Measurements from ENCODE around the gene APOM. TPM values are rescaled to one million over a fixed set of nuclear protein-coding genes. Genes with fewer than 3 reads are reported as not detected.

APOM gene
- polyA plus RNA-seq, 3 donors, result 4.2 to 8.3 (median 4.8) TPM

DNA sequence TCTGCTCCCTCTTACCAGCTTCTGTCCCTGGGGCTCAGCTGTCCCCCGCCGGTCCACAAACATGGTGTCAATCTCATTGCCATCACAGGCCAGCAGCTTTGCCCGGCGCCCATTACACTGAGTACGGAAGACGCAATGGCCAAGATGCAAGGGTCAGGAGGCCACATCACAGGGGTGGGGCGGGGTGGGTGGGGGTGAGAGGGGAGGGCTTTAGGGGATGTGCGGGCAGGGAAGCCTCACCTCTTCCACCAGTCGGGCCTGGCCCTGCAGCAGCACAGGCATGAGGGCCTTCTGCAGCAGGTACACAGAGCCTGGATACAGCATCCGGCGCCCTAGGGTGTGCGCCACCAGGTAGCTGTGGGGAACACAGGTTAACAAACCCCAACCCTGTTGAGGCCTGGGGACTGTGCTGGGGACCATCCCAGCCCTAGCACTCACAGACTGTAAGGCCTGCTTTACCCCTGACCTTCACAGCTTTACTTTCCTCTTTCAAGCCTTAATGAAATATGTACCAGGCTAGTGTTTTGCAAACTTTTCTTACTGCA lies 35.9 kb downstream of the APOM start:
- Histone ChIP-seq H3K27ac (ENCODE audit: low read depth in 1 of 2, low read length in 2 of 2) (no peak overlapping the region), H3K4me3 (replicated peaks in 1 of 3; ENCODE audit: low read depth in 2 of 3, low read length in 3 of 3) (no peak overlapping the region), H3K27me3 (ENCODE audit: control insufficient read depth in 2 of 2, insufficient read depth in 2 of 2, low read length in 2 of 2) (no peaks in the 10 kb centered on the region), H3K4me1 (ENCODE audit: control insufficient read depth in 1 of 2, insufficient read depth in 2 of 2, low read length in 2 of 2) (peaks cover 9 to 10% of the 10 kb centered on the region in 2 donors), H2AFZ (ENCODE audit: insufficient read depth, low read depth, low read length, poor library complexity, severe bottlenecking) (no peak overlapping the region), H3K4me2 (replicated peaks; ENCODE audit: extremely low read depth, low read length, poor library complexity, severe bottlenecking) (no peak overlapping the region), H3K9ac (ENCODE audit: insufficient read depth, low read length, poor library complexity, severe bottlenecking) (no peak overlapping the region), H3K9me3 (replicated peaks in 1 of 2; ENCODE audit: control insufficient read depth in 1 of 2, insufficient read depth in 1 of 2, low read length in 2 of 2) (no peaks in the 10 kb centered on the region), H3K79me2 (ENCODE audit: insufficient read depth, low read length) (peaks cover 7% of the 10 kb centered on the region), H3K36me3 (replicated peaks in 1 of 2; ENCODE audit: control insufficient read depth in 1 of 2, insufficient read depth in 2 of 2, low read length in 2 of 2) (peaks cover 89 to 98% of the 10 kb centered on the region in 2 donors), H4K20me1 (ENCODE audit: insufficient read depth, low read length) (peaks cover 26% of the 10 kb centered on the region)
- Mint-ChIP-seq H3K36me3 (peaks cover 82 to 94% of the 10 kb centered on the region in 2 donors), H3K9me3 (no peaks in the 10 kb centered on the region), H3K27ac (peak overlapping the region in 2 of 7 donors; percentile 46 to 63), H3K4me3 (no peak overlapping the region), H3K27me3 (ENCODE audit: low read depth in 3 of 3) (peaks cover 0 to 5% (median 1%) of the 10 kb centered on the region in 3 donors), H3K4me1 (peaks cover 14% of the 10 kb centered on the region)
- 97% methylated on average over 5 of the region's 12 CpGs for WGBS (ENCODE audit: insufficient coverage)
- DNase-seq, result no peak
- TF ChIP-seq, protein P1, sequence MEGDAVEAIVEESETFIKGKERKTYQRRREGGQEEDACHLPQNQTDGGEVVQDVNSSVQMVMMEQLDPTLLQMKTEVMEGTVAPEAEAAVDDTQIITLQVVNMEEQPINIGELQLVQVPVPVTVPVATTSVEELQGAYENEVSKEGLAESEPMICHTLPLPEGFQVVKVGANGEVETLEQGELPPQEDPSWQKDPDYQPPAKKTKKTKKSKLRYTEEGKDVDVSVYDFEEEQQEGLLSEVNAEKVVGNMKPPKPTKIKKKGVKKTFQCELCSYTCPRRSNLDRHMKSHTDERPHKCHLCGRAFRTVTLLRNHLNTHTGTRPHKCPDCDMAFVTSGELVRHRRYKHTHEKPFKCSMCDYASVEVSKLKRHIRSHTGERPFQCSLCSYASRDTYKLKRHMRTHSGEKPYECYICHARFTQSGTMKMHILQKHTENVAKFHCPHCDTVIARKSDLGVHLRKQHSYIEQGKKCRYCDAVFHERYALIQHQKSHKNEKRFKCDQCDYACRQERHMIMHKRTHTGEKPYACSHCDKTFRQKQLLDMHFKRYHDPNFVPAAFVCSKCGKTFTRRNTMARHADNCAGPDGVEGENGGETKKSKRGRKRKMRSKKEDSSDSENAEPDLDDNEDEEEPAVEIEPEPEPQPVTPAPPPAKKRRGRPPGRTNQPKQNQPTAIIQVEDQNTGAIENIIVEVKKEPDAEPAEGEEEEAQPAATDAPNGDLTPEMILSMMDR (IDR thresholded peaks at IDR 0.05), result no peak
- intact Hi-C loops (cut with micrococcal nuclease), result no loop called here

DNA sequence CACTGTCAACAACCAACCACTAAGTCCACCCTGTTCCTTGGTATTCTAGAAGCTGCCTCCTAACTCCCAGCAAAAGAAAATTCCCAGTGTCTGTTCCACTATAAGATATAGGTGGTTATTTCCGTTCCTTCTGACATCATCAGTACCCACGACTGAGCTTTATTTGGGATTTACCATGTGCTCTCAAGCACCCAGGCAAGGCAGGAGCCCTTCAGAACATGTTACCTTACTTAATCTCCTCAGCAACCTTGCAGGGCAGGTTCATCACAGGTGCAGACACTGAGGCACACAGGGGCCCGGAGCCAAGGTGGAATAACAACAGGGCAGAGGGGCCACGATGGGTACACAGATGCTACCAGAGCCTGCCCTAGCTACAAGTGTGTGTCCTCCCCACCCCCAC lies 36.7 kb downstream of the APOM start:
- TF ChIP-seq, protein P1 (IDR thresholded peaks at IDR 0.05), result no peak
- 90% methylated on average over 2 of the region's 4 CpGs for WGBS (ENCODE audit: insufficient coverage)

More for the DNA sequence above, 36.7 kb downstream of the APOM start:
- Mint-ChIP-seq H3K27me3 (ENCODE audit: low read depth in 3 of 3) (peaks cover 0 to 3% (median 1%) of the 10 kb centered on the region in 3 donors), H3K27ac (peak overlapping the region in 1 of 7 donors; percentile 63), H3K4me1 (peaks cover 15% of the 10 kb centered on the region), H3K4me3 (no peak overlapping the region), H3K36me3 (peaks cover 82 to 94% of the 10 kb centered on the region in 2 donors), H3K9me3 (no peaks in the 10 kb centered on the region)
- Histone ChIP-seq H3K4me2 (replicated peaks; ENCODE audit: extremely low read depth, low read length, poor library complexity, severe bottlenecking) (no peak overlapping the region), H3K4me3 (replicated peaks in 1 of 3; ENCODE audit: low read depth in 2 of 3, low read length in 3 of 3) (no peak overlapping the region), H3K4me1 (ENCODE audit: control insufficient read depth in 1 of 2, insufficient read depth in 2 of 2, low read length in 2 of 2) (peaks cover 9 to 10% of the 10 kb centered on the region in 2 donors), H3K79me2 (ENCODE audit: insufficient read depth, low read length) (peaks cover 8% of the 10 kb centered on the region), H3K9ac (ENCODE audit: insufficient read depth, low read length, poor library complexity, severe bottlenecking) (no peak overlapping the region), H3K36me3 (replicated peaks in 1 of 2; ENCODE audit: control insufficient read depth in 1 of 2, insufficient read depth in 2 of 2, low read length in 2 of 2) (peaks cover 85 to 98% of the 10 kb centered on the region in 2 donors), H3K27me3 (ENCODE audit: control insufficient read depth in 2 of 2, insufficient read depth in 2 of 2, low read length in 2 of 2) (no peaks in the 10 kb centered on the region), H3K27ac (ENCODE audit: low read depth in 1 of 2, low read length in 2 of 2) (no peak overlapping the region), H3K9me3 (replicated peaks in 1 of 2; ENCODE audit: control insufficient read depth in 1 of 2, insufficient read depth in 1 of 2, low read length in 2 of 2) (no peaks in the 10 kb centered on the region), H2AFZ (ENCODE audit: insufficient read depth, low read depth, low read length, poor library complexity, severe bottlenecking) (no peak overlapping the region), H4K20me1 (ENCODE audit: insufficient read depth, low read length) (peaks cover 29% of the 10 kb centered on the region)
- DNase-seq, result no peak
- intact Hi-C loops (cut with micrococcal nuclease), result no loop called here
